ENCODE data around the gene SLC35E1. TPM values are rescaled to one million over a fixed set of nuclear protein-coding genes. Genes with fewer than 3 reads are reported as not detected.

SLC35E1 gene
- total RNA-seq, 2 experiments from 2014 or later: 72.3 to 76.3 TPM

DNA sequence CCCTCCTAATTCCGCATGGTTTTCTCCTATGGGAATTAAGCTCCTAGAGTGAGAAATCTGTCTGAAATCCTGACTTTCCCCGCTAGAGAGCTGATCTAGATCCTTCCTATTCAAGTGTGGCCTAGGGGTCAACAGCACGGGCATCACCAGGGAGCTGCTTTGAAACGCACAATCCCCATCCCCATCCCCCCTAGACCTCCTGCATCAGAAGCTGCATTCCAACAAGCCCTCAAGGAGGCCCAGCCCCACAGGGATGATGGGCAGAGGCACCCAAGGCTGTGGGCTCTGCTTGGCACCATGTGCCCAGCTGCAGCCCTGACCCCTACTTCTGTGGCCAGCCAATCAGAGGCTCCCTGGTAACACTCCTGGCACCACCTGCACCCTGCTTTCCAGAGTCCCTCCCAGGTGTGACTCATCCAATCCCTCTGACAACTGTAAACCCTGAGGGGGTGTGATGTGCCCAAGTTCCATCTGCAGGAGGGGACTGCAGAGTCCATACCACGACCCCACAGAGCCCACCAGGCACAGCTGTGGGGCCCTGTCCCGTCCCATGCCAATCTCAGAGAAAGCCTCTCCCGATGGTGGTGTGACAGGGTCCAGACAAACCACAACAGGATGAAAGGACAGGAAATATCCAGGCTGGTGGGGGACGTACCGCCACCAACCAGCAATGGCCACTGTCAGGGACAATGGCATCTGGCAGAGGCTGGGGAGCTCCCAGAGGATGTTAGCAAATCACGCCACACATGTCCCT, 19.8 kb upstream of the SLC35E1 start:
- ChIA-PET CTCF (no interaction called here), POLR2A (interaction anchor here (1.1 to 1.2 kb wide), 3 partner anchors 15 to 95 kb away, joined by 3 to 6 read pairs (median 3); no protein-coding TSS in a partner anchor)
- intact Hi-C loops (cut with DNase I, micrococcal nuclease): no loop called here
- Histone ChIP-seq H3K4me1 (ENCODE audit: insufficient read depth, low read length) (peaks cover 81% of the 10 kb centered on the region), H3K27ac (ENCODE audit: low read depth in 1 of 2, low read length in 2 of 2) (no peak overlapping the region), H3K4me3 (ENCODE audit: low read length) (no peak overlapping the region), H3K36me3 (ENCODE audit: insufficient read depth, low read length) (no peaks in the 10 kb centered on the region), H3K27me3 (ENCODE audit: control insufficient read depth in 1 of 2, insufficient read depth in 2 of 2, low read length in 2 of 2) (no peaks in the 10 kb centered on the region), H3K9me3 (ENCODE audit: control insufficient read depth in 1 of 2, insufficient read depth in 1 of 2, low read length in 2 of 2) (no peaks in the 10 kb centered on the region)
- ATAC-seq (ENCODE audit: poor library complexity) (no peak), DNase-seq (no peak)
- Mint-ChIP-seq H3K27me3 (no peaks in the 10 kb centered on the region), H3K27ac (no peak overlapping the region), H3K4me3 (no peak overlapping the region), H3K36me3 (ENCODE audit: low read depth) (no peaks in the 10 kb centered on the region), H3K9me3 (no peaks in the 10 kb centered on the region), H3K4me1 (ENCODE audit: low read depth) (peaks cover 88% of the 10 kb centered on the region)
- TF ChIP-seq CTCF (IDR thresholded peaks at IDR 0.05): no peak

GRCh38 chr19:16590876-16591802, 18.9 kb upstream of the SLC35E1 start:
- no peaks in the 10 kb centered on the region for H3K36me3 Mint-ChIP-seq (ENCODE audit: low read depth)
- POLR2A ChIA-PET: interaction anchor here (0.7 to 1.2 kb wide), 4 partner anchors 14 to 406 kb away, joined by 3 to 6 read pairs (median 3); partner anchors contain the start of gene FAM32A
- H3K4me3 ChIP-seq (ENCODE audit: low read length): no peak overlapping the region
- intact Hi-C loops (cut with DNase I, micrococcal nuclease): no loop called here
- H3K27me3 ChIP-seq (ENCODE audit: control insufficient read depth in 1 of 2, insufficient read depth in 2 of 2, low read length in 2 of 2): no peaks in the 10 kb centered on the region
- H3K9me3 Mint-ChIP-seq: no peaks in the 10 kb centered on the region
- no peaks in the 10 kb centered on the region for H3K27me3 Mint-ChIP-seq
- peaks cover 88% of the 10 kb centered on the region for H3K4me1 Mint-ChIP-seq (ENCODE audit: low read depth)
- DNase-seq (no peak), ATAC-seq (ENCODE audit: poor library complexity) (no peak)
- H3K4me3 Mint-ChIP-seq: no peak overlapping the region
- peaks cover 81% of the 10 kb centered on the region for H3K4me1 ChIP-seq (ENCODE audit: insufficient read depth, low read length)
- H3K27ac ChIP-seq (ENCODE audit: low read depth in 1 of 2, low read length in 2 of 2): no peak overlapping the region
- H3K9me3 ChIP-seq (ENCODE audit: control insufficient read depth in 1 of 2, insufficient read depth in 1 of 2, low read length in 2 of 2): no peaks in the 10 kb centered on the region
- no peaks in the 10 kb centered on the region for H3K36me3 ChIP-seq (ENCODE audit: insufficient read depth, low read length)
- no peak overlapping the region for H3K27ac Mint-ChIP-seq
- no peak for TF ChIP-seq CTCF (IDR thresholded peaks at IDR 0.05)
- CTCF ChIA-PET: no interaction called here

DNA sequence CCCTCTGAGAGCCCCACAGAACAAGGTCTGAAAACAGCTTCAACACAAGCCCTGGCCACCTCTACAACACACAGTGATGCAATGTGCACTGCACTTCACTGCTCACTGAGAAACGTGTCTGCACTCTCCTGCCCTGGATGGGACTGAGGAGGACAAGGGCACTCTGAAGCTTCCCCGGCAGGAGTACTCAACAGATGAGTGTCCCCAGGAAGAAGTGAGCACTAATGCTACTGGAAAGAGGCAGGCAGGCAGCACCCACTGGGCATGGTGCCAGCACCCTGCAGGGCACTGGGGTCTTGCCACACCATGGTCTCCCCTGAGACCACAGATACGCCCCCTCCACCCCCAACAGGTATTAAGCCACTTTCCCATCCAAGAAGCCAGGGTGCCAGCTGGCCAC, 17.7 kb upstream of the SLC35E1 start:
- H3K36me3 ChIP-seq (ENCODE audit: insufficient read depth, low read length): no peaks in the 10 kb centered on the region
- Mint-ChIP-seq H3K36me3 (ENCODE audit: low read depth) (no peaks in the 10 kb centered on the region), H3K4me1 (ENCODE audit: low read depth) (peaks cover 88% of the 10 kb centered on the region), H3K9me3 (no peaks in the 10 kb centered on the region), H3K4me3 (no peak overlapping the region), H3K27me3 (no peaks in the 10 kb centered on the region), H3K27ac (peak overlapping the region; percentile 98)
- peaks cover 81% of the 10 kb centered on the region for H3K4me1 ChIP-seq (ENCODE audit: insufficient read depth, low read length)
- no peaks in the 10 kb centered on the region for H3K27me3 ChIP-seq (ENCODE audit: control insufficient read depth in 1 of 2, insufficient read depth in 2 of 2, low read length in 2 of 2)
- no peak overlapping the region for H3K4me3 ChIP-seq (ENCODE audit: low read length)
- H3K9me3 ChIP-seq (ENCODE audit: control insufficient read depth in 1 of 2, insufficient read depth in 1 of 2, low read length in 2 of 2): no peaks in the 10 kb centered on the region
- H3K27ac ChIP-seq (ENCODE audit: low read depth in 1 of 2, low read length in 2 of 2): no peak overlapping the region
- ChIA-PET POLR2A (no interaction called here), CTCF (no interaction called here)
- no peak for ATAC-seq (ENCODE audit: poor library complexity)
- TF ChIP-seq CTCF (IDR thresholded peaks at IDR 0.05): no peak
- intact Hi-C loops (cut with DNase I, micrococcal nuclease): no loop called here
- DNase-seq: no peak

Measured in CD4-positive, alpha-beta T cell (primary cell).